Loucy (cell line): Measurements from ENCODE around the gene NAA38.

Source experiments
- H2AFZ ChIP-seq: fragments of 200-600 bp; sonication (generic); 2 replicates; pipeline ENCODE4 v1.6.0; 2016; ENCODE audit warnings: antibody characterized with exemption, mild to moderate bottlenecking, low read length, moderate library complexity
- H3F3A ChIP-seq: fragments of 200-600 bp; 2 replicates; pipeline ENCODE4 v1.6.0; 2016; ENCODE audit warnings: antibody characterized with exemption, low read depth, mild to moderate bottlenecking
- H3K27me3 ChIP-seq: fragments of 200-600 bp; sonication (generic); 2 replicates; pipeline ENCODE4 v1.6.1; 2014; ENCODE audit warnings: low read length, mild to moderate bottlenecking; ENCODE audit not compliant: insufficient read depth, poor library complexity, severe bottlenecking
- H3K36me3 ChIP-seq: fragments of 200-600 bp; sonication (generic); 2 replicates; pipeline ENCODE4 v1.6.1; 2016; ENCODE audit warnings: low read length; ENCODE audit not compliant: insufficient read depth
- H3K4me1 ChIP-seq: fragments of 200-600 bp; sonication (generic); 2 replicates; pipeline ENCODE4 v1.5.1; 2014; ENCODE audit warnings: low read length, mild to moderate bottlenecking; ENCODE audit not compliant: insufficient read depth, poor library complexity, severe bottlenecking
- H3K4me2 ChIP-seq: fragments of 200-600 bp; sonication (generic); 2 replicates; pipeline ENCODE4 v1.6.0; 2014; ENCODE audit warnings: antibody characterized with exemption, low read length, low read depth, mild to moderate bottlenecking; ENCODE audit not compliant: poor library complexity, severe bottlenecking
- H3K4me3 ChIP-seq: fragments of 200-600 bp; sonication (generic); 2 replicates; pipeline ENCODE4 v1.5.1; 2014; ENCODE audit warnings: low read length, mild to moderate bottlenecking, mixed read lengths; ENCODE audit not compliant: poor library complexity, severe bottlenecking
- H3K79me2 ChIP-seq: fragments of 200-600 bp; sonication (generic); 2 replicates; pipeline ENCODE4 v1.6.1; 2014; ENCODE audit warnings: low read length; ENCODE audit not compliant: insufficient read depth
- H3K9ac ChIP-seq: fragments of 200-600 bp; sonication (generic); 2 replicates; pipeline ENCODE4 v1.6.0; 2014; ENCODE audit warnings: mild to moderate bottlenecking, low read depth, low read length, moderate library complexity; ENCODE audit not compliant: poor library complexity, severe bottlenecking
- H3K9me2 ChIP-seq: fragments of 200-600 bp; sonication (generic); replicated peaks from 2 replicates; pipeline ENCODE4 v1.6.1; 2016; ENCODE audit warnings: low read depth, low read length, mixed read lengths
- H3K9me3 ChIP-seq: fragments of 200-600 bp; sonication (generic); 2 replicates; pipeline ENCODE4 v1.6.1; 2014; ENCODE audit warnings: mild to moderate bottlenecking, antibody characterized with exemption, low read length, low read depth; ENCODE audit not compliant: insufficient read depth
- H4K20me1 ChIP-seq: fragments of 200-600 bp; sonication (generic); 2 replicates; pipeline ENCODE4 v1.6.0; 2014; ENCODE audit warnings: antibody characterized with exemption, low read length, mild to moderate bottlenecking; ENCODE audit not compliant: insufficient read depth, poor library complexity, severe bottlenecking
- CTCF ChIP-seq: fragments of 200-600 bp; sonication (generic); conservative IDR thresholded peaks from 2 replicates; pipeline ENCODE4 v1.5.1; 2014; ENCODE audit warnings: mild to moderate bottlenecking, antibody characterized with exemption, low read length
- EZH2phosphoT487 ChIP-seq: fragments of 200-600 bp; IDR thresholded peaks from 2 replicates; pipeline ENCODE4 v1.6.1; 2018; ENCODE audit warnings: antibody characterized with exemption, mild to moderate bottlenecking, moderate library complexity, borderline replicate concordance

The NAA38 gene

GRCh38 chr17:7885367-7886226, 28.2 kb upstream of the NAA38 start:
- Histone ChIP-seq H3K79me2 (peaks cover 84% of the 10 kb centered on the region), H2AFZ (no peak overlapping the region), H3K36me3 (peaks cover 13% of the 10 kb centered on the region; the same call in 1 of the 2 replicates), H3K4me3 (peak overlapping the region; percentile 89), H3F3A (peaks cover 19% of the 10 kb centered on the region), H4K20me1 (peaks cover 29% of the 10 kb centered on the region), H3K4me2 (peak overlapping the region; percentile 97), H3K27me3 (no peaks in the 10 kb centered on the region), H3K9me3 (no peaks in the 10 kb centered on the region), H3K9ac (peak overlapping the region; percentile 98), H3K4me1 (peaks cover 55% of the 10 kb centered on the region), H3K9me2 (no peaks in the 10 kb centered on the region)
- TF ChIP-seq EZH2phosphoT487 (no peak), CTCF (no peak)

- Histone ChIP-seq H2AFZ (no peak overlapping the region), H3K9ac (peak overlapping the region; percentile 98), H3K36me3 (peaks cover 5% of the 10 kb centered on the region; the same call in 1 of the 2 replicates), H3K27me3 (no peaks in the 10 kb centered on the region), H3K9me3 (no peaks in the 10 kb centered on the region), H3K4me3 (peak overlapping the region; percentile 89), H4K20me1 (peaks cover 21% of the 10 kb centered on the region), H3K4me2 (no peak overlapping the region), H3K4me1 (peaks cover 62% of the 10 kb centered on the region), H3K9me2 (no peaks in the 10 kb centered on the region), H3F3A (peaks cover 22% of the 10 kb centered on the region), H3K79me2 (peaks cover 79% of the 10 kb centered on the region)
- TF ChIP-seq EZH2phosphoT487 (no peak), CTCF (no peak)
Measured at GRCh38 chr17:7884581-7885366, 27.4 kb upstream of the NAA38 start.

- Histone ChIP-seq H3K4me2 (peak overlapping the region; percentile 92), H4K20me1 (peaks cover 13% of the 10 kb centered on the region), H3K4me3 (peak overlapping the region; percentile 74), H3K9me3 (no peaks in the 10 kb centered on the region), H2AFZ (no peak overlapping the region), H3K4me1 (peaks cover 61% of the 10 kb centered on the region), H3K9me2 (no peaks in the 10 kb centered on the region), H3K79me2 (peaks cover 75% of the 10 kb centered on the region), H3F3A (peaks cover 22% of the 10 kb centered on the region), H3K27me3 (no peaks in the 10 kb centered on the region), H3K9ac (peak overlapping the region; percentile 86), H3K36me3 (no peaks in the 10 kb centered on the region)
- TF ChIP-seq EZH2phosphoT487 (no peak), CTCF (no peak)
Measured at GRCh38 chr17:7883781-7884386, 26.5 kb upstream of the NAA38 start.
